ENCODE measurements around the gene B4GALT5.

The B4GALT5 gene

GRCh38 chr20:49659056-49659455 lies 54.6 kb downstream of the B4GALT5 start:
- H3K4me3 ChIP-seq (ENCODE audit: low read depth, low read length): no peak overlapping the region
- peaks cover 2% of the 10 kb centered on the region for H3K4me1 ChIP-seq
- H3K4me2 ChIP-seq (ENCODE audit: low read length): no peak overlapping the region
- H3K36me3 ChIP-seq (ENCODE audit: control insufficient read depth, insufficient read depth, low read length): no peaks in the 10 kb centered on the region
- no peaks in the 10 kb centered on the region for H3K27me3 ChIP-seq (ENCODE audit: control insufficient read depth, insufficient read depth, low read length)
- H3K9ac ChIP-seq: no peak overlapping the region
- no peak overlapping the region for H3K27ac ChIP-seq
- no peak overlapping the region for H2AFZ ChIP-seq
- H3K9me3 ChIP-seq (ENCODE audit: control insufficient read depth, low read length): no peaks in the 10 kb centered on the region
- H3K79me2 ChIP-seq: peaks cover 17% of the 10 kb centered on the region
- TF ChIP-seq, protein P1, sequence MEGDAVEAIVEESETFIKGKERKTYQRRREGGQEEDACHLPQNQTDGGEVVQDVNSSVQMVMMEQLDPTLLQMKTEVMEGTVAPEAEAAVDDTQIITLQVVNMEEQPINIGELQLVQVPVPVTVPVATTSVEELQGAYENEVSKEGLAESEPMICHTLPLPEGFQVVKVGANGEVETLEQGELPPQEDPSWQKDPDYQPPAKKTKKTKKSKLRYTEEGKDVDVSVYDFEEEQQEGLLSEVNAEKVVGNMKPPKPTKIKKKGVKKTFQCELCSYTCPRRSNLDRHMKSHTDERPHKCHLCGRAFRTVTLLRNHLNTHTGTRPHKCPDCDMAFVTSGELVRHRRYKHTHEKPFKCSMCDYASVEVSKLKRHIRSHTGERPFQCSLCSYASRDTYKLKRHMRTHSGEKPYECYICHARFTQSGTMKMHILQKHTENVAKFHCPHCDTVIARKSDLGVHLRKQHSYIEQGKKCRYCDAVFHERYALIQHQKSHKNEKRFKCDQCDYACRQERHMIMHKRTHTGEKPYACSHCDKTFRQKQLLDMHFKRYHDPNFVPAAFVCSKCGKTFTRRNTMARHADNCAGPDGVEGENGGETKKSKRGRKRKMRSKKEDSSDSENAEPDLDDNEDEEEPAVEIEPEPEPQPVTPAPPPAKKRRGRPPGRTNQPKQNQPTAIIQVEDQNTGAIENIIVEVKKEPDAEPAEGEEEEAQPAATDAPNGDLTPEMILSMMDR (IDR thresholded peaks at IDR 0.05): no peak

GRCh38 chr20:49658508-49658907 lies 55.2 kb downstream of the B4GALT5 start:
- Histone ChIP-seq H3K36me3 (ENCODE audit: control insufficient read depth, insufficient read depth, low read length) (no peaks in the 10 kb centered on the region), H3K9ac (no peak overlapping the region), H3K27ac (no peak overlapping the region), H3K4me1 (peaks cover 2% of the 10 kb centered on the region), H3K4me2 (ENCODE audit: low read length) (no peak overlapping the region), H2AFZ (no peak overlapping the region), H3K9me3 (ENCODE audit: control insufficient read depth, low read length) (no peaks in the 10 kb centered on the region), H3K79me2 (peaks cover 13% of the 10 kb centered on the region), H3K4me3 (ENCODE audit: low read depth, low read length) (no peak overlapping the region), H3K27me3 (ENCODE audit: control insufficient read depth, insufficient read depth, low read length) (no peaks in the 10 kb centered on the region)
- TF ChIP-seq, protein P1 (IDR thresholded peaks at IDR 0.05): no peak

- no peak overlapping the region for H3K27ac ChIP-seq
- no peak overlapping the region for H3K4me2 ChIP-seq (ENCODE audit: low read length)
- H3K27me3 ChIP-seq (ENCODE audit: control insufficient read depth, insufficient read depth, low read length): no peaks in the 10 kb centered on the region
- no peaks in the 10 kb centered on the region for H3K9me3 ChIP-seq (ENCODE audit: control insufficient read depth, low read length)
- H3K79me2 ChIP-seq: peaks cover 8% of the 10 kb centered on the region
- TF ChIP-seq, protein P1 (IDR thresholded peaks at IDR 0.05): no peak
- H3K4me3 ChIP-seq (ENCODE audit: low read depth, low read length): no peak overlapping the region
- H3K9ac ChIP-seq: no peak overlapping the region
- H3K4me1 ChIP-seq: no peaks in the 10 kb centered on the region
- no peak overlapping the region for H2AFZ ChIP-seq
- no peaks in the 10 kb centered on the region for H3K36me3 ChIP-seq (ENCODE audit: control insufficient read depth, insufficient read depth, low read length)
These were observed 56.4 kb downstream of the B4GALT5 start for GRCh38 chr20:49657118-49657901.

DNA sequence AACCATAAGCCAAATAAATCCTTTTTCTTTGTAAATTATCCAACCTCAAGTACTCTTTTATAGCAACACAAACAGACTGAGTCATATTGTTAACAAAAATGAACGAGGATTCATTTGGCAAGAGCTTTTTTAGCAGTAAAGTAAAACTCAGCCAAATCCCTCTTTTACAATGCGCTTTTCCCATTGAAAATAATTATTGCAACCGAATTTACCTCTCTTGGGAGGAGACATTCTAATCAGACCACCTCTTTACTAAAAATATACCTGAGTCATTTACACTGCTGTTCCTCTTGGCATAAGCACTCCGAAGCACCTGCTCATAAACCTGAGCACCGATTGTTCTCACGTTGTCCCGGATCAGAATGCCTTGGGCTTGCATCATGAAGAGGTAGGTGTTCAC lies 57.4 kb downstream of the B4GALT5 start:
- Histone ChIP-seq H3K4me2 (ENCODE audit: low read length) (no peak overlapping the region), H3K36me3 (ENCODE audit: control insufficient read depth, insufficient read depth, low read length) (no peaks in the 10 kb centered on the region), H3K9me3 (ENCODE audit: control insufficient read depth, low read length) (no peaks in the 10 kb centered on the region), H3K27ac (no peak overlapping the region), H3K9ac (no peak overlapping the region), H3K27me3 (ENCODE audit: control insufficient read depth, insufficient read depth, low read length) (no peaks in the 10 kb centered on the region), H3K4me3 (ENCODE audit: low read depth, low read length) (no peak overlapping the region), H2AFZ (no peak overlapping the region), H3K4me1 (no peaks in the 10 kb centered on the region), H3K79me2 (peaks cover 11% of the 10 kb centered on the region)
- TF ChIP-seq, protein P1 (IDR thresholded peaks at IDR 0.05): no peak

GRCh38 chr20:49653925-49654434 lies 59.7 kb downstream of the B4GALT5 start:
- no peak overlapping the region for H3K9ac ChIP-seq
- H3K4me3 ChIP-seq (ENCODE audit: low read depth, low read length): no peak overlapping the region
- no peak overlapping the region for H3K27ac ChIP-seq
- H3K36me3 ChIP-seq (ENCODE audit: control insufficient read depth, insufficient read depth, low read length): no peaks in the 10 kb centered on the region
- H3K79me2 ChIP-seq: peaks cover 3% of the 10 kb centered on the region
- H2AFZ ChIP-seq: no peak overlapping the region
- no peaks in the 10 kb centered on the region for H3K4me1 ChIP-seq
- no peaks in the 10 kb centered on the region for H3K27me3 ChIP-seq (ENCODE audit: control insufficient read depth, insufficient read depth, low read length)
- H3K4me2 ChIP-seq (ENCODE audit: low read length): no peak overlapping the region
- H3K9me3 ChIP-seq (ENCODE audit: control insufficient read depth, low read length): no peaks in the 10 kb centered on the region
- TF ChIP-seq, protein P1 (IDR thresholded peaks at IDR 0.05): no peak
